Left renal pelvis (tissue), 4 donors: ENCODE results near the gene RAD51C. TPM values are rescaled to one million over a fixed set of nuclear protein-coding genes. Genes with fewer than 3 reads are reported as not detected.
"Not testable (repeated sequence)": the region's sequence is repeated elsewhere in the genome, so short reads cannot be mapped to it uniquely, and the experiment has no call there.

Source experiments
- DNase-seq, 4 donors: peaks; one replicate each; pipeline ENCODE4 v3.0.0-alpha.2; 2013; ENCODE audit warnings: low read depth in 4 of 4, low spot score in 3 of 4
- polyA plus RNA-seq, 4 donors: library from polyadenylated mRNA; unstranded; fragments of 120-200 nt; gene quantifications; one replicate each; pipeline ENCODE4 v1.2.1, GENCODE V29; 2013; ENCODE audit not compliant: insufficient read length in 4 of 4

The RAD51C gene
- polyA plus RNA-seq: 10 to 100 TPM; 40.3 to 52.7 (median 45.3) TPM

GRCh38 chr17:58692239-58693055, at the start of gene RAD51C:
Gene RAD51C, plus strand, starts transcription at chr17:58692602. Its CDS starts 42 bp downstream, at chr17:58692644.
- DNase-seq: peak; percentile 70 to 80 (median 73)

- DNase-seq: no peak
These were observed 49.3 kb upstream of the RAD51C start for GRCh38 chr17:58643147-58643546.

DNA sequence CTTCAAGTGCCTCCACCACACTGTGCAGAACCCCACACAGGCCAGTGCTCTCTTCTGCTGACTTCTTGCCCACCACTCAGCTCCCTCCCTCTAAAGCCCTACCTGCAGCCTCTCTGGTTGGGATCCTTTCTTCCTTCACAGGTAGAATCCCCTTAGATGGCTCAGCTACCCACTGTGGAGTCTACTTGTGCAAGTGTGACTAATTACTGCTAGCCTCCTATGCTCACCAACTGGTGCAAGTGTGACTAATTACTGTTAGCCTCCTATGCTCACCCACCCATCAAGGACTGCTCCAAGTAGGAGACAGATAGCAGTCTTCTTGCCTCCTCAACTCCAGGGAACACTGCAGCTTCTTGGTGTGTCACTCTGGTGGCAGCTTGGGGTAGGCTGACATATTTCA, 44.2 kb upstream of the RAD51C start:
- DNase-seq: no peak

GRCh38 chr17:58657962-58658803, 34.2 kb upstream of the RAD51C start:
- not testable (repeated sequence) for DNase-seq

GRCh38 chr17:58658804-58659713, 33.3 kb upstream of the RAD51C start:
- DNase-seq: peak; percentile 84 to 92 (median 90)

DNA sequence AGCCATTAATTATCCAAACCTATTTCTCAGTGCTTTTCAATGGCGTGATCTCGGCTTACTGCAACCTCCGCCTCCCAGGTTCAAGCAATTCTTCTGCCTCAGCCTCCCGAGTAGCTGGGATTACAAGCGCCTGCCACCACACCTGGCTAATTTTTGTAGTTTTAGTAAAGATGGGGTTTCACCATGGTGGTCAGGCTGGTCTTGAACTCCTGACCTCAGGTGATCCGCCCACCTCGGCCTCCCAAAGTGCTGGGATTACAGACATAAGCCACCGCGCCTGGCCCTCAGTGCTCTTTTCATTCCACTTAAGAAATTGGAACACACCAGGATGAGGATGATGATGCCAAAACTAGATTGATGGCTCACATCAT, 32.7 kb upstream of the RAD51C start:
- DNase-seq: not testable (repeated sequence)

- no peak for DNase-seq
These were observed 31.8 kb upstream of the RAD51C start for GRCh38 chr17:58660621-58661020.

- DNase-seq: no peak
These were observed 30.9 kb upstream of the RAD51C start for GRCh38 chr17:58661499-58661898.

- DNase-seq: no peak
These were observed 28.1 kb upstream of the RAD51C start for GRCh38 chr17:58664302-58664701.

GRCh38 chr17:58665946-58666857, 26.2 kb upstream of the RAD51C start:
- no peak for DNase-seq

GRCh38 chr17:58666858-58667267, 25.5 kb upstream of the RAD51C start:
- peak; percentile 10 to 33 (median 17) for DNase-seq

GRCh38 chr17:58667934-58668597, 24.3 kb upstream of the RAD51C start:
- no peak for DNase-seq

GRCh38 chr17:58668598-58668935, 23.8 kb upstream of the RAD51C start:
- no peak for DNase-seq

DNA sequence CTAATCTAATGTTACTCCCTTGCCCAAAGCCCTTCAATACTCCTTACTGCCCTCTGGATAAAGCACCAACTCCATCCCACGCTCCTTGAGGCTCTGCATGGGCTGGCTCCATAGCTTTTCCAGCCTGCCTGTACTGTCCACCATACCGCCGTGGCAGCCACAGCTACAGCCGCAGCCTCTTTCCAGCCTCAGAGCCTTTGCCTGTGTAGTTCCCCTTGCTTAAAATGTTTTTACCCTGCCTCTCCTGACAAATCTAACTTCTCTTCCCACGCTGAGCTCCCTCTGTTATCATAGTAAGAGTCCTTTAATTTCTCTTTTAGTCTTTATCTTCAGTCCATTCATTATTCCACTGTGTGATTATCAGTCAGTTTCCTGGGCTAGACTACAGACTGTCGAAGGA, 22.5 kb upstream of the RAD51C start:
- DNase-seq: no peak

GRCh38 chr17:58671969-58672368, 20.4 kb upstream of the RAD51C start:
- no peak for DNase-seq

GRCh38 chr17:58677194-58677880, 15.1 kb upstream of the RAD51C start:
- DNase-seq: no peak

DNA sequence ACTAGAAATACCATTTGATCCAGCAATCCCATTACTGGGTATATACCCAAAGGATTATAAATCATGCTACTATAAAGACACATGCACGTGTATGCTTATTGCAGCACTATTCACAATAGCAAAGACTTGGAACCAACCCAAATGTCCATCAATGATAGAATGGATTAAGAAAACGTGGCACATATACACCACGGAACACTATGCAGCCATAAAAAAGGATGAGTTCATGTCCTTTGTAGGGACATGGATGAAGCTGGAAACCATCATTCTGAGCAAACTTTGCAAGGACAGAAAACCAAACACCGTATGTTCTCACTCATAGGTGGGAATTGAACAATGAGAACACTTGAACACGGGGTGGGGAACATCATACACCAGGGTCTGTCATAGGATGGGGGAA, 14.1 kb upstream of the RAD51C start:
- not testable (repeated sequence) for DNase-seq

GRCh38 chr17:58679263-58680037, 13.0 kb upstream of the RAD51C start:
- no peak for DNase-seq
